NCI-H2107 treated with DMSO at 0.1 percent for 48 hours (cell line): ENCODE results near the gene PGM1.
"Not testable (repeated sequence)": the region's sequence is repeated elsewhere in the genome, so short reads cannot be mapped to it uniquely, and the experiment has no call there.

Experiments
- DNase-seq: peaks from one replicate; lab custom pipeline; 2025; ENCODE audit not compliant: unreplicated experiment; lab: John Stamatoyannopoulos, UW

PGM1 gene

GRCh38 chr1:63593303-63593885 is at the start of gene PGM1:
Gene PGM1 (plus strand): TSS chr1:63593411. CDS start chr1:63593489, 78 bp downstream.
- DNase-seq, result peak; percentile 26

DNA sequence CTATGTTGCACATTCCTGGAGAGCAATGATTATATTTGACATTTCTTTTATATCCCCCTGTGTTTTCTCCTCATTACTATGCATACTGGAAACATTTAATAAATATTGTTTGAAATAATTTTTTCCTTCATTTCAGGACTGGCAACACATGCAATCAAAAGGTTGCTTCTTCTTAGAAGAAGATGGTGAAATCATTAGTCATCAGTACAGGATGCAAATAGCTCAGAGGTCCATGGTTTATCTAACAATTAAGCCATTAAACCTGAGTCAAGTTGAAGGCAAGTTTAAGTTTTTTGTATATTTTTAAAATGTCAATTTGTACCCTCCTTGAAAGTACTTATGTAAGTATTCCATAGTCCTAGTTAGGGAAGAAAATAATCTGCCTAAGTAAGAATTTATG is 47.4 kb upstream of the PGM1 start:
- no peak for DNase-seq

DNA sequence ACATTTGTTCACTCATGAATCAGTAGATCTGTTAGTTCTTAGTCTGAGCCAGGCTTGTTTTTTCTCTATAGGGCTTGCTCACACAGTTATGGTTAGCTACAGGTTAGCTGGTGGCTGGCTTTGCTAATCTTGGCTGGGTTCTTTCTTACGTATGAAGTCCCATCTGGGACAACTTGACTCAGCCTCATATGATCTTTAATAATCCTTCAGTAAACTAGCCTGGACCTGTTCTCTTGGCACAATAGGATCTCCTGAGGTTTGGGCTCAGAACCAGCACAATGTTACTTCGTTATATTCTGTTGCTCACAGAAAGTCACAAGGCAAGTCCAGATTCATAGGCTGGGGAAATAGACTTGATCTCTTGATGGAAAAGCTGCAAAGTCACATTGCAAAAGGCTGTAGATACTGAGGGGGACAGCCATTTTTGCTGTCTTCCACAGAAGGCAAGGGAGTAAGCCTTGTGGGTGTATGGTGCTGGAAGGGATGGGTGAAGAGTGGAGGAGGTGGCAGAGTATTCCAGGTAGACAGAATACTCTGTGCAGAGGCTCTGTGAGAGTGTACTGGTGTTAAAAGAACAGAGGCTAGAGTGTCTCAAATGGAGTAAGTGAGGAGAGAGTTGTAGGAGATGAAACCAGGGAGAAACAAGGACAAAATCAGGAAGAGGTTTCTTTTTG is 45.5 kb upstream of the PGM1 start:
- no peak for DNase-seq

DNA sequence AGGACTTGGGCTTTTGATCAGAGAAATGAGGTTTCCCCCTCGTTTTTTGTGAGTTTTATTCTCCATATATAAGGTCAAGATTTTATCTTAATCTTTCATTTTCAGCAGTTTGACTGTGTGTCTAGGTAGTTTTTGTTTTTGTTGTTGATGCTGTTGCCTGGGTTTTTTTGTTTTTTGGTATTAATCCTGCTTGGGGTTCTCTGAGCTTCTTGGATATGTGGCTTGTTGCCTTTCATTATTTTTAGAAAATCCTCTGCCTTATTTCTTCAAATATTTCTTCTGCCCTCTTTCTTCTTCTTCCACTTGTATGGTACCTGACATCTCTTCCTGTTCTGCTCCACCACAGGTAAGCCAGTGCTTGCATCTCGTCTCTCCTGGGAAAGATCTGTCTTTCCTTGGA is 44.9 kb upstream of the PGM1 start:
- DNase-seq, result no peak

DNA sequence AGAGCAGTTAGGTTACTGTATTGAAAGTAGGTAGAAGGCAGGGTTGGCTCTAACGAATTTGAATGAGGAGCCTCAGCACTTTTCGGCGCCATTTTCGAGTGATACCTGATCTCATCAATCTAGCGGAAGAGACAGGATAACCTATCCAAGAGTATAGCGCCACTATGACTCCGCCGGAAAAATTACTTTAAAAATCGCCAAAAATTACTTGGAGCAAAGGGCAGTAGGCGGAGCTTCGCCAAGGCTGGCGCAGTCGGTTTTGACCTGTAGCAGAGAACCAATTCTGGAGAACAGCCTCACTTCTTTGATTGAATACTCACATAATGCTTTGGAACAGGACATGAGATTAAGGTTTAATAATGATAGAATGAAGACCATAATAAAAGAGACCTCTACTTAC is 44.3 kb upstream of the PGM1 start:
- DNase-seq, result no peak

GRCh38 chr1:63555480-63555879 is 37.7 kb upstream of the PGM1 start:
- DNase-seq, result no peak

GRCh38 chr1:63557365-63557987 is 35.7 kb upstream of the PGM1 start:
- DNase-seq, result no peak

DNA sequence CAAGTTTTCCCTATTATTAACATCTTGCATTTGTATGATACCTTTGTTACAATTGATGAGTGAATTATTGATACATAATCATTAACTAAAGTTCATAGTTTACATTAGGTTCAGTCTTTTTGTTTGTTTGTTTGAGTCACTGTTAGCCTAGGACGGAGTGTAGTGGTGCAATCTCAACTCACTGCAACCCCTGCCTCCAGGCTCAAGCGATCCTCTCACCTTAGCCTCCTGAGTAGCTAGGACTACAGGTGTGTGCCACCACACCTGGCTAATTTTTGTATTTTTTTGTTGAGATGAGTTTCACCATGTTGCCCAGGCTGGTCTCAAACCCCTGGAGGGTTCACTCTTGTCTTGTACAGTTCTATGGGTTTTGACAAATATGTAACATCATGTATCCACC is 33.9 kb upstream of the PGM1 start:
- DNase-seq, result no peak

DNA sequence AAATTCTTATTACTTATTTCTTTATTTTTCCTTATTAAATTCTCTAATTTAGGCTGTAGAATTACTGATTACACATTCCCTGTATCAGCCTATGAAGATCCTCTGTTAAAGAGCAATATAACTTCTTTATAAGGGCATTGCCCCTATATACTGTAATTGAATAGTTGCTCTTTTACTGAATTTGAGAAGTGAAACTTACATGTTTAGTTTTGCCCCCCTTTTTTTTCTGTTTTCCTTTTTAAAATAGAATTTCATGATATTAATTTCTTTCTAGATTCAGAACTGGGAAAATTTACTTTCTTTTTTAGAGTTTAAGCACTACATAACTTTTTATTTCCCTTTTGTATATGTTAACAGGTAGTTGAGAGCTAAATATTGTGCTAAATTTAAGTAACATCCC is 29.5 kb upstream of the PGM1 start:
- DNase-seq, result no peak

- no peak for DNase-seq
These were observed 24.1 kb upstream of the PGM1 start for GRCh38 chr1:63569068-63569467.

DNA sequence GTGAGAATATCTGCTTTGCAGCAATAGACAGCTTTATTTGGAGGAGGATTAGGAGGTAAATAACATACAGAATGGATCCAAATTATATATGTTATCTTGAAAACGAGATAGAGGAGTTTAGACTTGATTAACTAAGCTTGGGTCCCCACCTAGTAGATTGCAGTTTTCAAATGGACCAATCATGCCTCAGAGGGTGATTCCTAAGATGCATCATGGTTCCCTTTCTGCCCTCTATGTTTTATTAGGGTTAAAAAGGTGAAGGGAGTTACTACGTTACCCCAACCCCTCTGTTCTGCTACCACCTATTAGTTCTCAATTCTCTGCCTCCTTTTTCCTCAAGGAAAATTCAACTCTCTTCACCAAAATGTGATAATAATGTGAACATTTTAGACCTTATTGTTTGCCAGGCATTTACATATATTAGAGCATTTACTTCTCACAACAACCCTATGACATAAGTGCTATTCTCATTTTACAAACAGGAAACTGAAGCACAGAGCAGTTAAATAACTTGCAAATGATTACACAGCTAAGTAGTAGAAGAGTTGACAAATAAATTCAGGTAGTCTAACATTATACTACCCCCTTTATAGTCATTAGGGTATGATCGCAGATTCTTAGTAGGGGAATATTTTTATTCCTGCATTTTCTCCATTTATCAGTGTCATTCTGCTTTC is 23.4 kb upstream of the PGM1 start:
- no peak for DNase-seq

- DNase-seq, result not testable (repeated sequence)
These were observed 20.5 kb upstream of the PGM1 start for GRCh38 chr1:63572686-63573085.

DNA sequence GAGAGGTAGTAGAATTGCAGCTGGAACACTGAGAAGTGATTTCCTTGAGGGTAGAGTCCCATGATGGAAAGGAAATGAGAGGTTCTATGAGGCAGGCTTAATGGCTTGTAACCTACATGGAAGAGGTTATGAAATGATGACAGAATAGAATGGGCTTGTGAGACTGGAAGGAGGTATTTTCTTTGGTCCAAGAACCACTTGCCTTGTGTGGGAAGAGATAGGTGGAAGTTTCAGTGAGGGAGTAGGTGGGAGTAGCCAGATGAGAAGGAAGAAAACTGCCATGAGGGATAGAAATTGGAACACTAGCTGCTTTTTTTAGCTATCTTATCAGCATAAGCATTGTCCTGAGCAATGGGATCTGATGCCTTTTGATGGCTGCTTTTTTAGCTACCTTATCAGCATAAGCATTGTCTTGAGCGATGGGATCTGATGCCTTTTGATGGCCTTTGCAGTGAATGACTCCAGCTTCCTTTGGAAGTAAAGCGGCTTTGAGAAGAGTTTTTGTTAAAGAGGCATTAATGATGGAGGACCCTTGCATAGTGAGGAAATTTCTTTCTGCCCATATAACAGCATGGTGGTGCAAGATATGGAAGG is 18.9 kb upstream of the PGM1 start:
- DNase-seq, result not testable (repeated sequence)

DNA sequence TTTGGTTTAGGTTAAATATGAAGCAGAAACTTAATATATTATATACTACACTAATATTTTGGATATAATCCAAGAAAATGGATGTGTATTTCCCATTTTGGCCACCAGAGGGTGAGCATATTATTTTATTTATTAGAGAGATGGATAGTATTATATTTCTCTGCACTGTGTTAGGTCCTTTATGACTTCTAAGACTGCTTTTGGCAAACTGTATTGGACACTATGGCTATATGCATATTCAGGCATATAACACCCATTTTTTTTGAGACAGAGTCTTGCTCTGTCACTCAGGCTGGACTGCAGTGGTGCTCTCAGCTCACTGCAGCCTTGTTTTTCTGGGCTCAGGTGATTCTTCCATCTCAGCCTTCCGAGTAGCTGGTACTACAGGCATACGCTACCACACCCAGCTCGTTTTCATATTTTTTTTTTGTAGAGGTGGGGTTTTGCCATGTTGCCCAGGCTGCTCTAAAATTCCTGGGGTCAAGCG is 17.8 kb upstream of the PGM1 start:
- no peak for DNase-seq

GRCh38 chr1:63586326-63586725 is 6.9 kb upstream of the PGM1 start:
- DNase-seq, result not testable (repeated sequence)

- DNase-seq, result no peak
These were observed 3.0 kb upstream of the PGM1 start for GRCh38 chr1:63590166-63590560.

DNA sequence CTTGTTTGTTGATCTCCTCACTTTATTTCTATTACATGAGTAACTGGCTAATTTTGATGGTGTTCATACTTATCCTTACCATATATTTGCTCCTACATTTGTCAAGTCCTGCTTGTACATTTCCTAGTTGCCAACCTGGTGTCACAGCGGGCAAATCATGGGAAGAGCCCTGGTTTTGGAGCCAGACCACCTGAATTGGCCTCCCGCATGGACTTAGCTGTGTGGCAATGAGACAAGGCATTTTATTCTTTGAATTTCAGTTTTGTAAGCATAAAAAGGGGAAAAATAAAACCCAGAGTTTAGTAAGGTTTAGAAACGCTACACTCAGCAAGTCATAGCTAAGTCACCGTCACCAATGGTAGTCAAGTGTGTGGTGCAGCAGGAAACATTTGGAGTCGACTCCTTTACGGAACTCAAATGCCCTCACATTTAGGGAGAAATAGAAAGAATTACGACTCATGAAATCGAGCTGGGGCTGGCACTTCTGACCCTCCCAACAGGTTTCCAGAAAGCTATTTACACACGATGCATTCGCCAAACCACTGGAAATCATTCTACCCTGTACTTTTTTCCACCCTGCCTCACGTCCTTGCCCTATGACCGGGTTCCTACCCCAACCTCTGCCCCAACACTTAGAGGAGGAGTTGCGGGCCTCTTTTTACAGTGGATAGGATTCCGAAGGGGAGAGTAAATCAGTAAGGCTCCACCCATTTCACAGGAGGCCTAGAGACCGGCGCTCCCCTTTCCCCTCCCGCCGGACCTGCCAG is 492 bp upstream of the PGM1 start:
- no peak for DNase-seq

- DNase-seq, result peak; percentile 55
These were observed 835 bp downstream of the PGM1 start for GRCh38 chr1:63593886-63594605.

DNA sequence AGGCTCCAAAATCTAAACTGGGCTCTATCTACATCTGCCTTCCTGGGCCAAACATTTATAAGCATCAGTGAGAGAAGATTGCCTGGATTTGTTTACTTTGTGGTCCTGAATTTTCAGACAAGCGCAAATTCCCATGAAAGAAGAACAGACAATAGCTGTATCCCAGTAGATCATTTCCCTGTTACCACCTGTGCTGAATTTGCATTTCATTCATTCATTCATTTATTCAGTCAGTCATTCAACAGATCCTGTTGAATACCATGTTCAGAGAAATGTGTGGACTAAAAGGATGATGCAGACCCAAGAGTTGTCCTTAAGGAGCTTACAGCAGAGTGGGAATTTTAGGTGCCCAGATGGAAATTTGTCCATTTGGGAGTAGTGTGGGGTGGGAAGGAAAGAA is 2.2 kb downstream of the PGM1 start:
- DNase-seq, result no peak

- DNase-seq, result no peak
These were observed 6.6 kb downstream of the PGM1 start for GRCh38 chr1:63599799-63600198.
